ENCODE data around the gene NFKBIE.

DNA sequence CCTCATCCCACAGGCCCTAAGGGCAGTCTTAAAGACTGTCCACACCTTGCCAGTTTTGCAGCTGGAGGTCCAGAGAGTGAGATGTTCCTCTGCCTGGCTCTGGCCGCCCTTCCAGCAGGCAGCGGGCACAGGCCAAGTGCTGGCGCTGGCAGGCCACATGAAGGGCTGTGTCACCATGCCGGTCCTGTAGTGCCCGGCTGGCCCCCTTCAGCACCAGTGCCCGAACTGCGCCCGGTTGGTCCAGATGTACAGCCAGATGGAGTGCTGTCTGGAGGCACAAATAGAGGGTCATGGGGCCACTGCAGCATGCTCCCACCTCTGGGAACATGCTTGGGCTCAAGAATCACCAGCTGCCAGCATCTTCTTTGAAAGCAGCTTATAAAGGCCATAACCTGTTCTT lies 3.8 kb downstream of the NFKBIE start:
- TF ChIP-seq ZNF24 (IDR thresholded peaks at IDR 0.05) (no peak), CHD2 (IDR thresholded peaks at IDR 0.05; ENCODE audit: low read depth, low read length) (no peak), YEATS2 (CRISPR knock-in tag; IDR thresholded peaks at IDR 0.05; ENCODE audit: borderline replicate concordance) (no peak)
- TF ChIP-seq, protein P1, sequence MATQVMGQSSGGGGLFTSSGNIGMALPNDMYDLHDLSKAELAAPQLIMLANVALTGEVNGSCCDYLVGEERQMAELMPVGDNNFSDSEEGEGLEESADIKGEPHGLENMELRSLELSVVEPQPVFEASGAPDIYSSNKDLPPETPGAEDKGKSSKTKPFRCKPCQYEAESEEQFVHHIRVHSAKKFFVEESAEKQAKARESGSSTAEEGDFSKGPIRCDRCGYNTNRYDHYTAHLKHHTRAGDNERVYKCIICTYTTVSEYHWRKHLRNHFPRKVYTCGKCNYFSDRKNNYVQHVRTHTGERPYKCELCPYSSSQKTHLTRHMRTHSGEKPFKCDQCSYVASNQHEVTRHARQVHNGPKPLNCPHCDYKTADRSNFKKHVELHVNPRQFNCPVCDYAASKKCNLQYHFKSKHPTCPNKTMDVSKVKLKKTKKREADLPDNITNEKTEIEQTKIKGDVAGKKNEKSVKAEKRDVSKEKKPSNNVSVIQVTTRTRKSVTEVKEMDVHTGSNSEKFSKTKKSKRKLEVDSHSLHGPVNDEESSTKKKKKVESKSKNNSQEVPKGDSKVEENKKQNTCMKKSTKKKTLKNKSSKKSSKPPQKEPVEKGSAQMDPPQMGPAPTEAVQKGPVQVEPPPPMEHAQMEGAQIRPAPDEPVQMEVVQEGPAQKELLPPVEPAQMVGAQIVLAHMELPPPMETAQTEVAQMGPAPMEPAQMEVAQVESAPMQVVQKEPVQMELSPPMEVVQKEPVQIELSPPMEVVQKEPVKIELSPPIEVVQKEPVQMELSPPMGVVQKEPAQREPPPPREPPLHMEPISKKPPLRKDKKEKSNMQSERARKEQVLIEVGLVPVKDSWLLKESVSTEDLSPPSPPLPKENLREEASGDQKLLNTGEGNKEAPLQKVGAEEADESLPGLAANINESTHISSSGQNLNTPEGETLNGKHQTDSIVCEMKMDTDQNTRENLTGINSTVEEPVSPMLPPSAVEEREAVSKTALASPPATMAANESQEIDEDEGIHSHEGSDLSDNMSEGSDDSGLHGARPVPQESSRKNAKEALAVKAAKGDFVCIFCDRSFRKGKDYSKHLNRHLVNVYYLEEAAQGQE (IDR thresholded peaks at IDR 0.05; ENCODE audit: borderline replicate concordance in 1 of 2, low read depth in 1 of 2, low read length in 2 of 2) = no peak

Data from HepG2 (cell line).